Retinal pigment epithelial cell (primary cell): ENCODE measurements around the gene HDAC9.

ENCODE experiments used
- DNase-seq: peaks from one replicate; pipeline ENCODE4 v3.0.0-alpha.2; 2010; ENCODE audit warnings: low read depth
- H3K4me3 ChIP-seq: 2 replicates; pipeline ENCODE4 v1.5.1; 2011; ENCODE audit warnings: mild to moderate bottlenecking, low read length, control low read depth, moderate library complexity
- TF ChIP-seq, protein P1 (sequence below): conservative IDR thresholded peaks from 2 replicates; pipeline ENCODE4 v1.5.1; 2011; ENCODE audit warnings: low read depth, low read length, control low read depth, inconsistent platforms

The HDAC9 gene

DNA sequence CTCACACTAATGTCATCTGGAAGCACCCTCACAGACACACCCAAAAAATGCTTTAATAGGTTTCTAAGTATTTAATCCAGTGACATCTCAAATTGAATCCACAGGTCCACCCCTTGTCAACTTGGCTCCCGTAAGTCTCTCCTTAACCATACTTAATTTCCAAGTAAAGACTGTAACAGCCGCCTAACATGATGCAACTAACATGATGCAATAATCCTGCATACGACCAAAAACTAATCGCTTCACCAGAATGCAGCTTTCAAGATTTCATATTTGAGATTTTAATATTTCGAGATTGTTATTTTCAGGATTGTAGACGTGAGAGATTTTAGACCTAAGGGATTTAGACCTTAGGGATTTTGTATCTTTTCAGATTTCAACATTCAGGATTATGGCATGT is 3.7 kb upstream of the HDAC9 start:
- TF ChIP-seq, protein P1, sequence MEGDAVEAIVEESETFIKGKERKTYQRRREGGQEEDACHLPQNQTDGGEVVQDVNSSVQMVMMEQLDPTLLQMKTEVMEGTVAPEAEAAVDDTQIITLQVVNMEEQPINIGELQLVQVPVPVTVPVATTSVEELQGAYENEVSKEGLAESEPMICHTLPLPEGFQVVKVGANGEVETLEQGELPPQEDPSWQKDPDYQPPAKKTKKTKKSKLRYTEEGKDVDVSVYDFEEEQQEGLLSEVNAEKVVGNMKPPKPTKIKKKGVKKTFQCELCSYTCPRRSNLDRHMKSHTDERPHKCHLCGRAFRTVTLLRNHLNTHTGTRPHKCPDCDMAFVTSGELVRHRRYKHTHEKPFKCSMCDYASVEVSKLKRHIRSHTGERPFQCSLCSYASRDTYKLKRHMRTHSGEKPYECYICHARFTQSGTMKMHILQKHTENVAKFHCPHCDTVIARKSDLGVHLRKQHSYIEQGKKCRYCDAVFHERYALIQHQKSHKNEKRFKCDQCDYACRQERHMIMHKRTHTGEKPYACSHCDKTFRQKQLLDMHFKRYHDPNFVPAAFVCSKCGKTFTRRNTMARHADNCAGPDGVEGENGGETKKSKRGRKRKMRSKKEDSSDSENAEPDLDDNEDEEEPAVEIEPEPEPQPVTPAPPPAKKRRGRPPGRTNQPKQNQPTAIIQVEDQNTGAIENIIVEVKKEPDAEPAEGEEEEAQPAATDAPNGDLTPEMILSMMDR: no peak
- no peak for DNase-seq
- H3K4me3 ChIP-seq: no peak overlapping the region

DNA sequence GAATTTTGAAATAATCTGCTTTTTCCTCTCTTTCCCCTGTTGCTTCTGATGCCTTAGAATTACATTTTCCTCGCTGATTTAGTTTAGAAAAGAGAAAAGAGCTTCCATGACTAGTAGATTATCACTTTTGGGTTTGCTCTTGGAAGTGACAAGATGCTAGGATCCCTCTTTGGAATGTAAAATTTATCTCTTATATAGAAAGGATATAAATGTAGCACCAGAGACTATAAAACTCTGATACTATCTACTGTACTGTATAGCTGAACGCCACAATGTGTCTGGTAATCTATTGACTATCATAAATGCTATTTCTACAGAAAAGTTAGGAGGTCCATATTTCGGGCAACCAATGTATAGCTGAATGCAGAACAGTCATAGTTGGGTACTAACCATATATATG is 1.1 kb upstream of the HDAC9 start:
- TF ChIP-seq, protein P1: no peak
- H3K4me3 ChIP-seq: no peak overlapping the region
- DNase-seq: no peak

DNA sequence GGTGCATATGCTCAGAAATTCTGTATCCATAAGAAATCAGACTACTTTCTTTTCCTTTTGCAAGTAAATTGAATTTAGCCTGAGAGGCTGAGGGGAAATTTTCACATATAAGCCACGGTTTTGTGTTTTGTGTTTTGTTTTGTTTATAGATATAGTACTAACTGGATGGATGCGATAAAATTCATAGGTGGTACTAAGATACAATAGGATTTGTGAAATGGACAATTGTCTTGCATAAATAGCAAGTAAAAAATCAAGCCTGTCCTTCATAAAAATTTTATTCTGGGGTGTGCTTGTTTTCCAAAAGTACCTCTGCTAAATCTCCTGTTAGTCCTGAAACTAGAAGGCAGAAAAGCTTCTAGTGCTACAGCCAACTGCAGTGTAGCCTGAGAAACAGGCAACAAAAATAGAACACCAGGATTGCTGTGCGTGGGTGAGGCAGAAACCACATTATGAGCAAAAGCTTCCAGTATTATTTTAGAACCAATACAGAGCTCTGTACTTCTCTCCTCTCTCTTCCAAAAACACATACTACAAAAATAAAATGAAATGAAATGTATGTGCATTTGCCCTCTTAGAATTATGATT is 634 bp upstream of the HDAC9 start:
- TF ChIP-seq, protein P1: no peak
- peak overlapping the region; percentile 64 for H3K4me3 ChIP-seq
- no peak for DNase-seq

DNA sequence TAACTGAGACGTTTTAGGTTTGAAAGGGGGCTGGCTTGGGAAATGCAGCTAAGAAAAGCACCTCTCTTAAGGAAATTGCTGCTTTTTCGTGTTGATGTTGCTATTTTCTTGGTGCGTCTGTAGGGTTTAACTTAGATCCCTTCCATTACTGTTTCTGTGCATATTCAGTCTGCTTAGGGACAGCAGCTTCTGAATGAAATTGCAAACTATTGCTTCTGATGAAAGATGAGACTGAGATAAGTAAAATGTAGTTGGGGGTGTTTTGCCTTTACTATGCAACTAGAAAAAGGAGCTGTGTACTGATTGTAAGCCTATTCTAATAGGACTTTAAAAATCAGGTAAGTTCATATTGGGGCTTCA is 772 bp downstream of the HDAC9 start:
- no peak for DNase-seq
- TF ChIP-seq, protein P1: no peak
- H3K4me3 ChIP-seq: peak overlapping the region; percentile 64

DNA sequence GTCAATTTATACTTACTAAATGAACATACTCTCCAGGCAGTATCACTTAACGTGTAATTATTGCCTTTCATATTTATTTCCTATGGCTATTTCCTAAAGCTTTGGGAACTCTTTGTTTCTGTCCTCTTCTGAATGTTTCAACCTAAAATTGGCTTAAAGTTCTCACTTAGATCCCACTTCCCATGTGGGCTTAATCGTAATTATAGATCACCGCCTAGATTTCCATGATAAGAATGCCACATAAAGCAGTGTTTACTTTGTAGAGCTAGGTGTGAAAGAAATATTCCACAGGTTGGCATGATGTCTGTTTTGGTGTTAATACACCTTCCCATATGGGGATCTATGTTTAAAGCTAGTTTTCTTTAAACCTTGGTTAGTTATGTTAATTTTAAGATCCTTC is 1.5 kb downstream of the HDAC9 start:
- TF ChIP-seq, protein P1: no peak
- H3K4me3 ChIP-seq: peak overlapping the region; percentile 64
- DNase-seq: no peak

DNA sequence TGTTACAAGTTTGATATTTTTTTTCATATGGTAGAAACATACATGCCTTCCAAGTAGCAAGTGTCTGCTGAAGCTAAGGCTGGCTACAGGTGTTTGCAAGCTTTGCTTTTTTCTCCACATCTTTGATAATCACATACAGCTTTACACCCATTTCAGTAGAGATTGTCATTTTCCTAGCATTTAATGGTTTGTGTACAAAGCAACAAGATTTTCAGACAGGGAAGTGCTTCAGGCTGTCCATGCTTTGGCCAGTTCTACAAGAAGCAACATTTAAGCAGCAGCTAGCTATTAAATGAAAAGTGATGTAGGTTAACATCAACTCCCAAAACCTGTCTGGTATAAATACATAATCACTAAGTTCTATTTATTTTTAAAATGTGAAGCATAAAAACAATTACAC is 2.3 kb downstream of the HDAC9 start:
- TF ChIP-seq, protein P1: no peak
- DNase-seq: no peak
- peak overlapping the region; percentile 64 for H3K4me3 ChIP-seq

DNA sequence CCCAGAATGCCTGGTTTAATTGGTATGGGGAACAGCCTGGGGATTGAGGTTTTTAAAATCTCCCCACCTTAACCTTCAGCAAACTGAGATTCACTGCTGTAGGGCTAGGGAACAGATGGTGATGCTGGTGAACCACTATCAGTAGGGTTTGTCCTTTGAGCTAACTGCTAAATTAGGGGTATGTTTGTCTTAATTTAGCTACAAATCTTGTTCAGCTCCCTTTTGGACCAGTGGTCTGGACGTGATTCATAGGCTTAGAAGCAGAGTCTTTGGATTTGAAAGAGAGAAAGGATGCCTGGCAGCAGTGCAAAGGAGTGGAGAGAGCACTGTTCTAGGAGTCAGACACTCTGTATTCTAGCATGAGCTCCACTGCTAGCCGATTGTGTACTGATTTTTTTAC is 2.8 kb downstream of the HDAC9 start:
- H3K4me3 ChIP-seq: no peak overlapping the region
- TF ChIP-seq, protein P1: no peak
- no peak for DNase-seq
